ENCODE results near the gene NUB1. TPM values are rescaled to one million over a fixed set of nuclear protein-coding genes. Genes with fewer than 3 reads are reported as not detected.

NUB1 gene
- total RNA-seq, 6 donors from 2014 or later = 37.0 to 80.0 (median 50.0) TPM

DNA sequence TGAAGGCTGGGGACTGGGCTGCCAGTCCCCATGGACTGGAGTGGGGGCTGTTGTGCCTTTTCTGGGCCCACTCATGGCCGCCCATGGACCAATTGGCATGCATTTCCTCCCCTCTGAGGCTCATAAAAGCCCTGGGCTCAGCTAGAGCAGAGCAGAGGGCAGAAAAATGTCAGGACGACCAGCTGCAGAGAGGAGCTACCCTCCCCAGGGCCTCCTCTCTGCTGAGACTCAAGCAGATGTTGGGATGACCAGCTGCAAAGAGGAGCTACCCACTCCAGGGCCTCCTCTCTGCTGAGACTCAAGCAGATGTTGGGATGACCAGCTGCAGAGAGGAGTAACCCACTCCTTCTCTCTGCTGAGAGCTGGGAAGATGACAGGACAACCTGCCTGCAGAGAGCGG is 20.3 kb upstream of the NUB1 start:
- Histone ChIP-seq H3K4me1 (no peaks in the 10 kb centered on the region), H3K27ac (no peak overlapping the region), H3K36me3 (no peaks in the 10 kb centered on the region), H3K4me3 (no peak overlapping the region), H3K9me3 (peaks cover 0 to 9% (median 4%) of the 10 kb centered on the region in 4 donors), H3K27me3 (no peaks in the 10 kb centered on the region)
- TF ChIP-seq, protein P1, sequence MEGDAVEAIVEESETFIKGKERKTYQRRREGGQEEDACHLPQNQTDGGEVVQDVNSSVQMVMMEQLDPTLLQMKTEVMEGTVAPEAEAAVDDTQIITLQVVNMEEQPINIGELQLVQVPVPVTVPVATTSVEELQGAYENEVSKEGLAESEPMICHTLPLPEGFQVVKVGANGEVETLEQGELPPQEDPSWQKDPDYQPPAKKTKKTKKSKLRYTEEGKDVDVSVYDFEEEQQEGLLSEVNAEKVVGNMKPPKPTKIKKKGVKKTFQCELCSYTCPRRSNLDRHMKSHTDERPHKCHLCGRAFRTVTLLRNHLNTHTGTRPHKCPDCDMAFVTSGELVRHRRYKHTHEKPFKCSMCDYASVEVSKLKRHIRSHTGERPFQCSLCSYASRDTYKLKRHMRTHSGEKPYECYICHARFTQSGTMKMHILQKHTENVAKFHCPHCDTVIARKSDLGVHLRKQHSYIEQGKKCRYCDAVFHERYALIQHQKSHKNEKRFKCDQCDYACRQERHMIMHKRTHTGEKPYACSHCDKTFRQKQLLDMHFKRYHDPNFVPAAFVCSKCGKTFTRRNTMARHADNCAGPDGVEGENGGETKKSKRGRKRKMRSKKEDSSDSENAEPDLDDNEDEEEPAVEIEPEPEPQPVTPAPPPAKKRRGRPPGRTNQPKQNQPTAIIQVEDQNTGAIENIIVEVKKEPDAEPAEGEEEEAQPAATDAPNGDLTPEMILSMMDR (IDR thresholded peaks at IDR 0.05) = no peak
- TF ChIP-seq POLR2A (IDR thresholded peaks at IDR 0.05) (no peak), EP300 (IDR thresholded peaks at IDR 0.05) (no peak), POLR2AphosphoS5 (IDR thresholded peaks at IDR 0.05) (no peak)
- 90 to 100% methylated on average over 1 to 3 of the region's 3 CpGs for WGBS, 2 donors
- DNase-seq (no peak), ATAC-seq (ENCODE audit: low FRiP score in 2 of 2) (no peak)

- Histone ChIP-seq H3K9me3 (peaks cover 0 to 9% (median 4%) of the 10 kb centered on the region in 4 donors), H3K4me1 (no peaks in the 10 kb centered on the region), H3K36me3 (no peaks in the 10 kb centered on the region), H3K27ac (no peak overlapping the region), H3K27me3 (no peaks in the 10 kb centered on the region), H3K4me3 (no peak overlapping the region)
- ATAC-seq (ENCODE audit: low FRiP score in 2 of 2) = no peak
- DNase-seq = no peak
- no peak for TF ChIP-seq POLR2AphosphoS5 (IDR thresholded peaks at IDR 0.05)
- no peak for TF ChIP-seq EP300 (IDR thresholded peaks at IDR 0.05)
- TF ChIP-seq, protein P1 (IDR thresholded peaks at IDR 0.05) = no peak
- TF ChIP-seq POLR2A (IDR thresholded peaks at IDR 0.05) = no peak
These were observed 18.7 kb upstream of the NUB1 start for GRCh38 chr7:151322906-151323305.

DNA sequence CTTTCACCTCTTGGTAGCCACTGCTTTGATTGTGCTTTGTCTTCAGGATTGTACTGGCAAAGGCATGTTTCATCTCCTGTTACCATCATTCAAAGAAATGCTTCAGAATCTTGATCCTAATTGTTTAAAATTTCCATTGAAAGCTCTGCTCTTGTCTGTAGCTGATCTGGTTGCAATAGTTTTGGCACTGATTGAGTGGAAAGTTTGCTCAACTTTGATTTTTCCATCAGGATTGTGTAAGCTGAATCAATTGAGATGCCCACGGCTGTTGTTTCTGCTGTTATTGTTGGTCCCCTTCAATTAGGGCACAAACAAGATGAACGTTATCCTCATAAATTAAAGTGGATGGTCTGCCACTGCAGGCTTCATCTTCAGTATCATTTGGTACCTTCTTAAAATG is 14.6 kb upstream of the NUB1 start:
- no peak for ATAC-seq (ENCODE audit: low FRiP score in 2 of 2)
- H3K4me3 ChIP-seq = no peak overlapping the region
- H3K9me3 ChIP-seq = no peaks in the 10 kb centered on the region
- no peaks in the 10 kb centered on the region for H3K27me3 ChIP-seq
- DNase-seq = no peak
- TF ChIP-seq, protein P1 (IDR thresholded peaks at IDR 0.05) = no peak
- TF ChIP-seq POLR2A (IDR thresholded peaks at IDR 0.05) (no peak), EP300 (IDR thresholded peaks at IDR 0.05) (no peak), POLR2AphosphoS5 (IDR thresholded peaks at IDR 0.05) (no peak)
- H3K36me3 ChIP-seq = no peaks in the 10 kb centered on the region
- WGBS, 2 donors = 81% methylated on average over 2 of the region's 2 CpGs
- no peak overlapping the region for H3K27ac ChIP-seq
- H3K4me1 ChIP-seq = no peaks in the 10 kb centered on the region

DNA sequence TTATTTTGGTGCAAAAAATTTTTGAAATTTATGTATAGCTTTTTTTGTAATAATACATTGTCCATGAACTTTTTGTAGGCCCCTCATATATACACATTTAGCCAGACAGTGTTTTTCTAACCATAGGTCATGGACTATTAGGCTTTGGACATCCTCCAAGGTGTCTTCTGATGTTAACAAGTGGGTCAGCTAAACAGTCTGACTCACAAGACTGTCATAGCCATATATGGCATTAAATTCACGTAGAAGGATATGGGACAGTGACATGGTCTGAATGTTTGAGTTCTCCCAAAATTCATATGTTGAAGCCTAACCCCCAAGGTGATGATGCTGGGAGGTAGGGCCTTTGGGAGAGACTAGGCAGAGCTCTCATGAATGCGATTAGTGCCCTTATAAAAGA is 14.0 kb upstream of the NUB1 start:
- Histone ChIP-seq H3K36me3 (no peaks in the 10 kb centered on the region), H3K27me3 (no peaks in the 10 kb centered on the region), H3K9me3 (no peaks in the 10 kb centered on the region), H3K4me1 (no peaks in the 10 kb centered on the region), H3K27ac (no peak overlapping the region), H3K4me3 (no peak overlapping the region)
- WGBS, 2 donors = 73 to 74% methylated on average over 2 of the region's 2 CpGs
- ATAC-seq (ENCODE audit: low FRiP score in 2 of 2) (no peak), DNase-seq (no peak)
- no peak for TF ChIP-seq POLR2A (IDR thresholded peaks at IDR 0.05)
- TF ChIP-seq, protein P1 (IDR thresholded peaks at IDR 0.05) = no peak
- no peak for TF ChIP-seq POLR2AphosphoS5 (IDR thresholded peaks at IDR 0.05)
- TF ChIP-seq EP300 (IDR thresholded peaks at IDR 0.05) = no peak

GRCh38 chr7:151330181-151330580 is 11.4 kb upstream of the NUB1 start:
- Histone ChIP-seq H3K27me3 (no peaks in the 10 kb centered on the region), H3K9me3 (no peaks in the 10 kb centered on the region), H3K27ac (no peak overlapping the region), H3K36me3 (no peaks in the 10 kb centered on the region), H3K4me1 (no peaks in the 10 kb centered on the region), H3K4me3 (no peak overlapping the region)
- DNase-seq = no peak
- TF ChIP-seq POLR2AphosphoS5 (IDR thresholded peaks at IDR 0.05) = no peak
- no peak for ATAC-seq (ENCODE audit: low FRiP score in 2 of 2)
